GM18870 (cell line): ENCODE data around the gene PPP6R1.

Source experiments
- ATAC-seq: cut with Tn5 transposase; IDR thresholded peaks from one replicate; pipeline ENCODE4 v1.9.1; 2021; ENCODE audit warnings: moderate library complexity; ENCODE audit not compliant: unreplicated experiment

Gene PPP6R1, protein sequence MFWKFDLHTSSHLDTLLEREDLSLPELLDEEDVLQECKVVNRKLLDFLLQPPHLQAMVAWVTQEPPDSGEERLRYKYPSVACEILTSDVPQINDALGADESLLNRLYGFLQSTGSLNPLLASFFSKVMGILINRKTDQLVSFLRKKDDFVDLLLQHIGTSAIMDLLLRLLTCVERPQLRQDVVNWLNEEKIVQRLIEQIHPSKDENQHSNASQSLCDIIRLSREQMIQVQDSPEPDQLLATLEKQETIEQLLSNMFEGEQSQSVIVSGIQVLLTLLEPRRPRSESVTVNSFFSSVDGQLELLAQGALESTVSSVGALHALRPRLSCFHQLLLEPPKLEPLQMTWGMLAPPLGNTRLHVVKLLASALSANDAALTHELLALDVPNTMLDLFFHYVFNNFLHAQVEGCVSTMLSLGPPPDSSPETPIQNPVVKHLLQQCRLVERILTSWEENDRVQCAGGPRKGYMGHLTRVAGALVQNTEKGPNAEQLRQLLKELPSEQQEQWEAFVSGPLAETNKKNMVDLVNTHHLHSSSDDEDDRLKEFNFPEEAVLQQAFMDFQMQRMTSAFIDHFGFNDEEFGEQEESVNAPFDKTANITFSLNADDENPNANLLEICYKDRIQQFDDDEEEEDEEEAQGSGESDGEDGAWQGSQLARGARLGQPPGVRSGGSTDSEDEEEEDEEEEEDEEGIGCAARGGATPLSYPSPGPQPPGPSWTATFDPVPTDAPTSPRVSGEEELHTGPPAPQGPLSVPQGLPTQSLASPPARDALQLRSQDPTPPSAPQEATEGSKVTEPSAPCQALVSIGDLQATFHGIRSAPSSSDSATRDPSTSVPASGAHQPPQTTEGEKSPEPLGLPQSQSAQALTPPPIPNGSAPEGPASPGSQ

DNA sequence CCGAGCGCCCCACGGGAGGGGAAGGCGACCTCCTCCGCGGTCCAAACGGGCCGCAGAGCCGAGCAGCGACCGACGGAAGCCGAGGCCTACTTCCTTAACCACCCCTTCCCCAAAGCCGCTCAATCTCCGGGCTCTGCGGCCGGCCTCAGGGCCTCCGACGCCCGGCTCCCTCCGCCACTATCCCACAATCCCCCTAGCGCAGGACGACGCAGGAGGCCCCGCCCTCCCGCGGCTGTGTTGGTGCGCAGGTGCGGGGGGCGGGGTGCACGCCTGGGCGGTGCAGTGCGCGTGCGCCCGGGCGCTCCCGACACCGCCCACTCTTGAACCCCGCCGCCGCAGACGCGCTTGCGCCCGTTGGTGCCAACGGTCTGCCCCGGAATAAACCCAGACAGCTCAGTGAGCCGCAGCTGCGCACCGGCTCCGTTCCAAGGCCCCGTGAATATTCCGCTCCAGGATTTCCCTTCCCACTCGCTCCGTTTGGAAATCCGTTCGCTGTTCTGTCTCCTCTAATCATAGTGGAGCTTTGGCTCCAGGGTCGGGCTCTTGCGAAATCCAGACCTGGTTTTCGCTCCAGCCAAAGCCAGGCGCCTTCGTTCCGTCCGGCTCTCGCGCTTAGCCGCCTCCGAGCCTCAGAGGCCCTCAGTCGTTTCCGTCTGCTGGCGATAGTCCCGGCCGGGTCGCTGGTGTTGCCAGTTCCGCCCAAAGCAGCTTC lies at the start of gene PPP6R1:
TSS of gene PPP6R1 (minus strand) at position 190 of the 712 bp plus-strand sequence. CDS start 11,914 bp downstream, outside the sequence.
- peak; percentile 75 for ATAC-seq

DNA sequence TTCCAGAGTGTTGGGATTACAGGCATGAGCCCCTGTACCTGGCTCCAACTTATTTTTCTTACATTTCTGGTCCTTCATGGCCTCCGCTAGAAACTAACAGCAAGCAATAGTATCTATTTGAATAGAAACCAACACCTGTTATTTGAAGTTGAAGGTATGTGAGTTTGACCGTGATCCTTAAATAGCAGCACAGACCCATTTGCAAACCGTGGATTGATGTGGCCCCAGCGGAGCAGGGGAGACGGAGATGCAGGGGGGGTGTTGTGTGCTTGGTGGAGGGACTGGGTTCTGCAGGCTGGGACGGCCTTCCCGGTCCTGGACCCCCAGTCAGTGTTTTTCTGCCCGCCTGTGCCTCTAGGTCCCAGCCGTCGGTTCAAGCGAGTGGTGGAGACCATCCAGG lies 49.5 kb upstream of the PPP6R1 start:
- ATAC-seq = no peak

DNA sequence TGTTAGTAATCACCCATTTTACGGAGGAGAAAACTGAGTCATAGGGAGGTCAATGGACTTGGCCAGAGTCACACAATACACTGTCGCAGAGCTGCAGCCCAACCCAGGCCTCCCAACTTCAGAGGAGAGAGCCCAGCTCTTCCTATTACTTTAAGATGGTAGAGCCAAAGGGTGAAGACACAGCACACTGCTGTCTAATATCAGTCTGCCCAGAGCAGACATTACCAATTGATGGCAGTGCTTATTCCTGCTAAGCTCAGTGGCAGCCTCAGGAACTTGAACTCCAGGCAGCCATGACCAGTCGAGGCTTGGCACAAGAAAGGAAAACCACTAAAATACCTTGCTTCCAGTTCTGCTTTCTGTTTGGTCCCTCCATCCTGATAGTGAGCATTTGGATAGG lies 47.9 kb upstream of the PPP6R1 start:
- ATAC-seq = no peak

DNA sequence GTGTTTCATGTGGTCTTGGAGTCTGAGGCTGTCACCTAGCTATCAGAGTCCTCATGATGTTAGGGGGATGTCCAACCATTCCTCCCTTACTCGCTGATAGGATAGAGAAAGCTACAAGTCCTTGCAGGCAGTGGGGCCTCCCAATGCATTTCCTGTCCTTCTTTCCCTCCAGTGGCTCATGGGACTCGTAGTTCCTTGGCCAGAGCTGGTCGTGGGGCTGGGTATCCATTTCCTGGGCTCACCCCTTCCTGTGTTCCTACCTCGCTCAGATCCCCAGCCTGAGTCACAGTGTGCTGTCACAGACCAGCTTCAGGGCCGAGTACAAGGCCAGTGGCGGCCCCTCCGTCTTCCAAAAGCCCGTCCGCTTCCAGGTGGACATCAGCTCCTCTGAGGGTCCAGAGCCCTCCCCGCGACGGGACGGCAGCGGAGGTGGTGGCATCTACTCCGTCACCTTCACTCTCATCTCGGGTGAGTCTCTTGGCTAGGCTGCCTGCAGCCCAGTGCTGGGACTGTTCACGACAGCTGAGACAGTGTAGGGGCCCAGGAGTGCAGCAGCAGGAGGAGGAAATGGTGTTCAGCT lies 47.3 kb upstream of the PPP6R1 start:
- no peak for ATAC-seq

DNA sequence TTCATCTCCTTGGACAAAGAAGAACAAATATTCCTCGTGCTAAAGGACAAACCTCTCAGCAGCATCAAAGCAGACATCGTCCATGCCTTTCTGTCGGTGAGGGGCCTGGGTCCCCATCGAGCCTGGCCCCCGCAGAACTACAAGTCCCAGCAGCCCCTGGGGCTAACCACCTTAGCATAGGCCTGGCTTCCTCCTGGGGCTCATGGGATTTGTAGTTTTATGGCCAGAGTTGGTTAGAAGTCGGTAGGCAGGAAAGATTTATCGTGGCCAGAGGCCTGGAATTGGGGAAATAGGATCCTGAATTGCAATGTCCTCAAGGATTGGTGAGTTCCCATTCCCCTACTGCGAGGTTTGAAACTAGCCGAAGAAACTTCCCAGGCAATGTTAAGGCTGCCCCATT lies 46.7 kb upstream of the PPP6R1 start:
- no peak for ATAC-seq

DNA sequence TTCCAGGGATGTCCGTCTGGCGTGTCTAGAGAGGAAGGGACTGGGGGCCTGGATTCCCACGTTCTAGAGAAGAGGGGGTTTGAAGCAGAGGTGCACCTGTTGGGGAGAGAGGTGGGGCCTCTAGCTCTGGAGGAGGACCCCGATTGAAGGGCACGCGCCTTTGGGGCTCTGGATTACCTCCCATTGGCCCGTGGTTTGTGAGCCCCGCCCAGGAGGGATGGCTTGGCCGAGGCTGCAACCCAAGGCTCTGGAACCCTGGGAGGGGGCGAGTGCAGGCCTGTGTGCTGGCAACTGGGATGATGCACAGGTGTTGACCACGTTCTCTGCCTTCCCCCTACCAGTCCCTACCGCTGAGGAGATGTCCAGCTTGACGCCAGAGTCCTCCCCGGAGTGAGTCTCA lies 46.2 kb upstream of the PPP6R1 start:
- ATAC-seq = no peak

DNA sequence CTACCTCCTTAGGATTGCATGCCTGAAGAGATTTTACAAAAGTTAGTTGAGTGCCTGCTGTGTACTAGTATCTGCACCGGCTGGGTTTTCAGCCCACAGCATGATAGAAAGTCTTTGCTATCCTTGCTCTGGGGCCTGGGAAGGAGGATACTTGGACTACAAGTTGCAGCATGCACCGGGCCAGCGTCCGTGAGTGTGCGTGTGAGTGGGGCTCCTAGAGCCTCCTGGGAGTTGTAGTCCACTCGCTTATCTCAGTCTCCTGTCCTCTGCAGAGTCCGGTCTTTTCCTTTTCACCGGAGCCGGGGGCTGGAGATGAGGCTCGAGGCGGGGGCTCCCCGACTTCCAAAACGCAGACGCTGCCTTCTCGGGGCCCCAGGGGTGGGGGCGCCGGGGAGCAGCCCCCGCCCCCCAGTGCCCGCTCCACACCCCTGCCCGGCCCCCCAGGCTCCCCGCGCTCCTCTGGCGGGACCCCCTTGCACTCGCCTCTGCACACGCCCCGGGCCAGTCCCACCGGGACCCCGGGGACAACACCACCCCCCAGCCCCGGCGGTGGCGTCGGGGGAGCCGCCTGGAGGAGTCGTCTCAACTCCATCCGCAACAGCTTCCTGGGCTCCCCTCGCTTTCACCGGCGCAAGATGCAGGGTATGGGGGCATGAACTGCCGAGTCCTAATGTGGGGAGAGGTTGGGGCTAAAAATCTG lies 45.6 kb upstream of the PPP6R1 start:
- ATAC-seq = no peak

DNA sequence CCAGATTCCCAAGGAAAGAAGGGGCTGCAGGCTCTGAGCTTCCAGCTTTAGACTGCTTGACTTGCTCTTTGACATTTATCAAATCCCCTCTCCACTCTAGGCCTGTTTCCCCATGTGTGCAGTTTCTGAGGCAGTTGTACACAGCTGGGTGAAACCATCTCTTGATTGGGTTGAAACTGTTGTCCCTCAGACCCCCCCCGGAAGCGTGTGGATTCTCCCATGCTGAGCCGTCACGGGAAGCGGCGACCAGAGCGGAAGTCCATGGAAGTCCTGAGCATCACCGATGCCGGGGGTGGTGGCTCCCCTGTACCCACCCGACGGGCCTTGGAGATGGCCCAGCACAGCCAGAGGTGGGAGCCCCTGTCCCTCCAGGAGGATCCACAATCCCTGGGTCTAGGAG lies 44.7 kb upstream of the PPP6R1 start:
- ATAC-seq = no peak

DNA sequence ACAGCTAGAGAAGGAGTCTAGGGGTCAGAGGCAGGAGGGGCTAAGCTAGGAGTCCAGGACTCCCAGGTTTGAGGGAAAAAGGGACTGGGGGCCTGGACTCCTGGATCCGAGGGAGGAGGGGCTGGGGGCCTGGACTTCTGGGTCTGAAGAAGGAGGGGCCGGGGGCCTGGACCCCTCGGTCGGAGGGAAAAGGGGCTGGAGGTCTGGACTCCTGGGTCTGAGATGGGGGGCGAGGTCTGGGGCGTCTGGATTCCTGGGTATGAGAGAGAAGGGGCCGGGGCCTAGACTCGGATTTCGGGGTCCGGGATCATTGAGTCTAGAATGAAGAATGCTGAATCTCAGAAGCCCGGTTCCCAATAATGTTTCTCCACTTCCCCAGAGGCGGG lies 43.5 kb upstream of the PPP6R1 start:
- no peak for ATAC-seq

DNA sequence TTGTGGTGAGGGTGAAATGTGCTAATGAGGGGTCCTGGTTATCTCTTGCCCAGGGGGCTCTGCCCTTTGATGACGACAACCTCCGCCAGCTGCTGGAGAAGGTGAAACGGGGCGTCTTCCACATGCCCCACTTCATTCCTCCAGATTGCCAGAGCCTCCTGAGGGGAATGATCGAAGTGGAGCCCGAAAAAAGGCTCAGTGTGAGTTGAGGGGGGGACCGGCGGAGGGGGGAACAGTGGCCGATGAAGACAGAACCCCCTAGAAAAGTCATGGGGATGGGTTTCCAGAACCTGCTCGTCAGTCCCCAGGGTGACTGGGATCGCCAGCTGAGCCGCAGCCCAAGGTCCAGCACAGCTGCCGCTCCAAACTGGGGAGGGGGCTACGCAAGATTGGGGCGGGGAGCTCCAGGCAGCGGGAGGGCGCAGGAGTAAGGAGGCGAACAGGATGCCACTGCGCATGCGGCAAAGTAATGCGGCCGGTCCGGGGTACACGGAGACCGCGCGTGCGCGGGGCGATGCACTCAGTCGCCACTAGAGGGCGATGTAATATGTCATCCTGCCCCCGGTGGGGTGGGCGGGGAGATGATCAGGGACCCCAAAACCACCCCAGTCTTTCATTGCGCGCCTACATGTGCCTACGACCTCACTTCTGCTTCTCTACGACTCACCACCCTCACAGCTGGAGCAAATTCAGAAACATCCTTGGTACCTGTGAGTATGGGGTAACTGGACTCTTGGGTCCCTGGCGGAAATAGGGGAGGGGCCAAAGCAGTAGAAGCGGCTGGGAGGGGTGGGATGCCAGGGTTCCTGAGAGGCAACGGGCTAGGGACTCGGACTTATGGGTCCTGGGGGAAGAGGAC lies 42.9 kb upstream of the PPP6R1 start:
- ATAC-seq = no peak

DNA sequence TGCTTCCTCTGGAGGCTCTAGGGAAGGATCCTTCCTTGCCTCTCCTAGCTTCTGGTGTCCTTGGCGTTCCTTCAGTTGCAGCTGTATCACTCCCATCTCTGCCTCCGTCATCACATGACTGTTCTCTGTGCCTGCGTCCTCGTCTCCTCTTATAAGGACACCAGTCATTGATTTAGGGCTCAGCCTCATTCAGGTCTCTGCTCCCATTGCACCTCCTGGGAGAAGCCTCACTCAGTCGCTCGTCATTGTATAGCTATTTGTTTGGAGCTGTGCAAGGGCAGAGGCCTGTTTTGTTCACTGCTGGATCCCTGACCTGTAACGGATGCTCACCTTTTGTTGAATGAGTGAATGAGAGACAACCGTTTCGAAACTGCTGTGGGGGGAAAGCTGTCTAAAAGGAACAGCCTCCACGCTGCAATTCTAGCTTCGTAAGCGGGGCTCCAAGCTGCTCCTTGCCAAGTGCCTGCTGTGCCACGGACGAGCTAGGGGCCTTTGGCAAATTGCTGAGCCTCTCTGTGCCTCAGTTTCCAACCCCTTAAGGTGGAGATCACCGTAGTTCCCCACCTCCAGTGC lies 42.2 kb upstream of the PPP6R1 start:
- ATAC-seq = no peak

DNA sequence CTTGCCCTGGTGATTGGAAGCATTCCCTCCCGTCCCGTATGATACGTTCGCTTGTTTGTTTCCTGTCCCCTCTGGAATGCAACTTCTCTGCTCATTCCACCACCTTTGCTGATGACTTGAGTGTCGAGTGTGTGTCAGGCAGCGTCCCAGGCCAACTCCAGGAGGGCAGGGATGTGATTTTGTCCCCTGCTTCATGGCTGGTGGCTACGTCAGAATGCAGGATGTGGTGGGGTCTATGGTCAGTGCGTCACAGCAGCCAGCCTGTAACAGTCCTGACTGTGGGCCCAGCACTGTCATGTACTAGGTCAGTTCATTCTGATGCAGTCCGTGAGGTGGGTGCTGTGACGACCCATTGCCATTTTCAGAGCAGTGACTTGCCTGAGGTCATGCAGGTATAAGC lies 41.2 kb upstream of the PPP6R1 start:
- no peak for ATAC-seq

DNA sequence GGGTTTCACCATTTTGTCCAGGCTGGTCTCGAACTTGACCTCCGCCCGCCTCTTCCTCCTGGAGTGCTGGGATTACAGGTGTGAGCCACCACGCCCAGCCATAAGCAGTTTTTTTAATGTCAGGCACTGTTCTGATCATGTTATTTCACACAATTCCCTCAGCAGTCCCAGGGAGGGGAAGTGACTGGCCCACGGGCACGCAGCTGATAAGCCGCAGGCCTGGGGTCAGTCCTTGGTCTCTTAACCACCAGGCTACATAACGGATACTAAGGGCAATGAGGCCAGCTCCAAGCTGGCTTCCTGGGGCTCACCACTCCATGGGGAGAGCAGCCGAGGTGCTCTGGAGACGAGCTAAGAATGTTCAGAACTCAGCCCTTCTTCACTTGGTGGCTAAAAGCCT lies 38.5 kb upstream of the PPP6R1 start:
- ATAC-seq = no peak

DNA sequence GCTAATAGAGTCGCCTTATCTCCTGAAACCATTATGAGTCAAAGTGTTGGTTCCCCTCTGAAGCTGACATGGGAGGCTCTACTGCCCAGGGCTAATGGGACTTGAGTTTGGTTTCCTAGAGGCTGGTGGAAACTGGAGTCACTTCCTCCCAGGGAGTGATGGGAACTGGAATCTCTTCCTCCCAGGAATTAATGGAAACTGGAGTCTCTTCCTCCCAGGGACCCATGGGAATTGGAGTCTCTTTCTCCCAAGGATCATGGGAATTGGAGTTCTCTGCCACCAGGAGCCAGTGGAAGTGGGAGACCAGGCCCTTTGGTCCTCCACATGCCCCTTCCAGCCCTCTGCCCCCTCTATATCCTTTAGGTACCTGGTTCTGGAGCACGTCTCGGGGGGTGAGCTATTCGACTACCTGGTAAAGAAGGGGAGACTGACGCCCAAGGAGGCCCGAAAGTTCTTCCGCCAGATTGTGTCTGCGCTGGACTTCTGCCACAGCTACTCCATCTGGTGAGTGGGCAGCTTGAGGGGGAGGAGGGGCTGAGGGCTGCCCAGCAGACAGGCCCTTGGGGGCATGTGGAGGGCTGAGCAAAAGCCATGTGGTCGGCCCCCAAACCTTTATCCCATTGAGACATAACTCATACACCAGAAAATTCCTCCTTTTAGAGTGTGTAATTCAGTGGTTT lies 30.4 kb upstream of the PPP6R1 start:
- no peak for ATAC-seq

DNA sequence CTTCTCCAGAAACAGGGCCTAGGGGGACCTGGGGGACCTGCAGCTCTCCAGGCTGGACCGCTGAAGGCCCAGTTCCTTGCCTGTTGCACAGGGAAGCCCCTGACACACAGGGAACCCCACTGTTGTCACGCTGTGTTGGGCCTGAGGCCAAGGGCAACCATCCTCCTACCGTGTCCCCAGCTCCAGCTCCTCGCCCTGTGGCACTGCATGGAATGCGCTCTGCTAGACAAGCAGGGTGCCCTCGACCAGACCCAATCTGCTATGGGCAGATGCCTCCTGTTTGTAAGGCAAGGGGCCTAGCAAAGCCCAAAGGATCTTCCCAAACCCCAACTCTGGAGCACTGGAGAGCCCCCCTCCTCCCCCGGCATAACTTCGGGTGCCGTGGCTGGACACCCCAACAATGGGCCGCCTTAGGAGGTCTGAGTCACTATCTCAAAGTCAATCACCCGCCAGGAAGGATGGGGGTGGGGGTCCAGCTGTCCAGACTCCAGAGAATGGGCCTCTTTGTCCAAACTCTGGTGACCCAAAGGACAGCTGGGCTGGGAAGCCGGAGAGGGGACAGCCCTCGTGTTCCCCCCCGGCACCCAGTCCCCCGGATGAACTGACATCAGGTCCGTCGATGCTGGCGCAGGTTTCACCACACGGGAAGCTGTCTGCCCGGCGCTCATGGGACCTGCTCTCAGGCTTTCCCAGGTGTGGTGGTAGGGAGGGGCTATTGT lies 28.7 kb upstream of the PPP6R1 start:
- ATAC-seq = no peak

DNA sequence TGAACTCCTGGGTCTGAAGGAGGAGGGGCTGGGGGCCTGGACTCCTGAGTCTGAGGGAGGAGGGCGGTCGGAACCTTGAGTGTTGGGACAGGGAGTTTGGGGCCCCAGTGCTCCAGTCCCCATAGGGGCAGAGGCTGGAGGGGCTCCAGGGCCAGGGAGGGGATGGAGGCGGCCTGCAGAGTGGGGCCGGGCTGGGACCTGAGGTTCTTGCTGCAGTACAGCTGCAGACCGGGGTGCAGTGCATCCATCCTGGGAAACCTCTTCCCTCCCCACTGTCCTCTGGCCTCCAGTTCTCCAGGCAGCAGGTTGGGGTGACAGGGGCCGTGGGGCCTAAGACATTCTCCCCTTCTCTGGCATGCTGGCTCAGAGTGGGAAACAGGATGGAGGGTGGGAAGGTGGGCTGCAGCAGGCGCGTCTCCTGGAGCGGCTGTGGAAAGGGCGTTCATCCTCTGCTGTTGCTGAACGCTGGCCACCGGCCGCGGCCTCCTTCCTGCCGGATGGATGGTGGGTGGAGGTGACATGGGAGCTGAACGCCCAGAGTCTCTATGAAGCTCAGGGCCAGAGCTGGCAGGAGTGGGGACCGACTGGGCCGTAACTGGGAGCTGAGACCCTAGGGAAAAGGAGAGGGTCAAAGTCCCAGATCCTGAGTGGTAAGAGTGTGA lies 26.5 kb upstream of the PPP6R1 start:
- ATAC-seq = no peak

DNA sequence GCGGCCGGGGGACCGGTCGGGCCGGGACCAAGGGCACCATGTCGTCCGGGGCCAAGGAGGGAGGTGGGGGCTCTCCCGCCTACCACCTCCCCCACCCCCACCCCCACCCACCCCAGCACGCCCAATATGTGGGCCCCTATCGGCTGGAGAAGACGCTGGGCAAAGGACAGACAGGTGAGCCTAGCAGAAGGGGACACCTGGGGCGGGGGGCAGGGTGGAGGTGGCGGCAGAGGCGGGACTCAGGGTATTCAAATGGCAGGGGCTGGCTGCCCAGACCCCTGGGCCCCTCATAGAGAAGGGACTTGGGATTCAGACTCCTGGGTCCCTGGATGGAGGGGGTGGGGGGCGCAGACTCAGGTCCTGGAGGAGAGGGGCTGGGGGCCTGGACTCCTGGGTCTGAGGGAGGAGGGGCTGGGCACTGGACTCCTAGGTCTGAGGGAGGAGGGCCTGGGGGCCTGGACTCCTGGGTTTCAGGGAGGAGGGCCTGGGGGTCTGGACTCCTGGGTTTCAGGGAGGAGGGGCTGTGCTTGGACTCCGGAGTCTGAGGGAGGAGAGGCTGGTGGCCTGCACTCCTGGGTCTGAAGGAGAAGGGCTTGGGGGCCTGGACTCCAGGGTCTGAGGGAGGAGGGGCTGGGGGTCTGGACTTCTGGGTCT lies 25.7 kb upstream of the PPP6R1 start:
- no peak for ATAC-seq
